ENCODE data around the gene PALLD.

The PALLD gene

DNA sequence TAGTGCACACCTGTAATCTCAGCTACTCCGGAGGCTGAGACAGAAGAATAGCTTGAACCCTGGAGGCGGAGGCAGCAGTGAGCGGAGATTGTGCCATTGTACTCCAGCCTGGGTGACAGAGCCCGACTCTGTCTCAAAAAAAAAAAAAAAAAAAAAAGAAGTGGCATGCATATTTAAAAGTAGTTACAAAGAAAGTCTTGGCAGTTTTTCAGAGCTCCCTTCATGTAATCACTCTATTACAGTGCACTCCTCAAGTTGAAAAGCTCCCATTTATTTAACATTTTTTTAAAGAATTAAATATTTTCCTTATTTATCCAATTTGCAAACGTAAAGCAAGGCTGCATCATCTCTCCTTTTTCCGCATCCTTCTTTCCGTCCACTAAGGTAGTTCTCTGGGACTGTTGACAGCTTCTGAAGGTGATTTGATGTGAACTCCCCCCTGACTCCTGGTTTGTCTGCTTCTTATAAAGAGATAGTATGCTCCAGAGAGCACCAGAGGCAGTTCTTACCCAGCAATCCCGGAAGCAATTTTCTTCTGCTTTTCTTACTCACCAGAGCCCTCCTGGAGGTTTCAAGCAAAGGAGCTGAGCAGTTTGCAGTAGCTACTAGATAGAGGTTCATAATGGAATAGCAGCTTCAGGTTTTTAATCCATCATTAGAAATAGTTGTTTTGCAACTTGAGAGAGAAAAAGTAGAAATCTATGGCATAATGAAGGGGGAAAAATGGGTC lies 151.0 kb downstream of the PALLD start:
- Mint-ChIP-seq H3K36me3 (no peaks in the 10 kb centered on the region), H3K27ac (no peak overlapping the region)

DNA sequence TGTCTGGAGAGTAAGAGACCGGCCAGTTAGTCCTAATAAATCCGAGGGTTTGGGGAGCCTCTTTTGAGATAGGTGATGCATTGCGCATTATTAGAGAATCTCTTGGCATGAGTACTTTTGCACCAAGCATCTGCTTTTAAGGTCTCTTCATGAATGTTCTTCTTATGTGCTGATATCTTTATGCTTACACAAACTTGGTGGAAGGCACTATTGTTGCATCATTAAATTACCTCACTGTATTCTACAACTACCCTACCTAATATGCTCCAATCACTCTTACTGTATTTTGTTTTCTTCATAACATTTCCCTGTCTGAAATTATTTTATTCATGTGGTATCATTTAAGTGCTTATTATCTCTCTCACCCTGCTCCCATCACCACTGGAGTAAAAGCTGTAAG lies 151.6 kb downstream of the PALLD start:
- no peak for ATAC-seq (replicated peaks)

More for the DNA sequence above, 151.0 kb downstream of the PALLD start:
- peaks cover 4 to 14% of the 10 kb centered on the region in 2 donors for H3K27me3 Mint-ChIP-seq
- ATAC-seq (replicated peaks) (no peak), DNase-seq (no peak)
- H3K9me3 Mint-ChIP-seq: no peaks in the 10 kb centered on the region
- no peaks in the 10 kb centered on the region for H3K4me1 Mint-ChIP-seq
- no peak overlapping the region for H3K4me3 Mint-ChIP-seq

DNA sequence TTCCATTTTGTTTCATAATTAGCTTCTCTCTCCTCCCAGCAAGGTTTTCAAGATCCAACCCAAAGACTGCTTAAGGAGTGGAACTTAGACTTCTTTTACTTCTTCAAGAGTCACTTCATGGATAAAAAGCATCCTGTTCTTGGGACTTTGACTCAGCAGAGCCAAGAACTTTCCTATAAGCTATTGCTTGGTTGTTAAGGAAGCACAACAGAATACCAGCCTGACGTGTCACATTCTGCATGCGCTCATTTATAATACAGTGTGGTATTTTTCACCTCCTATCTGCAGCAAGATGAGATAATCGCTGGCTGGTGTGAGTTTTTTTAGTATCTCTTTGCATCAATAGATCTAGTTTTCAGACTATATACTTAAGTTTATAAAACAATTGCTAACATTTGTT lies 152.1 kb downstream of the PALLD start:
- no peaks in the 10 kb centered on the region for H3K36me3 Mint-ChIP-seq

More for the DNA sequence above, 151.6 kb downstream of the PALLD start:
- Mint-ChIP-seq H3K9me3 (no peaks in the 10 kb centered on the region), H3K4me3 (no peak overlapping the region), H3K36me3 (no peaks in the 10 kb centered on the region), H3K4me1 (no peaks in the 10 kb centered on the region), H3K27me3 (peaks cover 4 to 14% of the 10 kb centered on the region in 2 donors), H3K27ac (no peak overlapping the region)
- DNase-seq: no peak

DNA sequence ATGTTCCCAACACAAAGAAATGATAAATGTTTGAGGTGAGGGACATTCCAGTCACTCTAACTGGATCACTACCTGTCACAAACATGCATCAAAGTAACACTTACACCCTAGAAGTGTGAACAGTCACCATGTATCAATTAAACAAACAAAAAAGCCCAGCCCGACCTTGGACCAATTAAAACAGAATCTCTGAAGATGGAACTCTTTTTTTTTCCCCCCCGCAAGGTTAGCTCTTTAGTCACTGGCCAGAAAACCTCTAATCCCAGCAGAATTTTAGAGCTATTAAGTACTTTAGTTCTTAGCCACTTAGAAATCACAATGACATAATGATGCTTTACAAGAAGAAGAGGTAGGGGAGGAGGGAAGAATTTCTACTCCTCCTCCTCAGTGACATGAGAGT lies 154.5 kb downstream of the PALLD start:
- ATAC-seq (replicated peaks) (no peak), DNase-seq (no peak)
- Mint-ChIP-seq H3K9me3 (no peaks in the 10 kb centered on the region), H3K27me3 (peaks cover 13 to 17% of the 10 kb centered on the region in 2 donors), H3K36me3 (no peaks in the 10 kb centered on the region), H3K27ac (no peak overlapping the region), H3K4me3 (no peak overlapping the region), H3K4me1 (no peaks in the 10 kb centered on the region)

More for the DNA sequence above, 152.1 kb downstream of the PALLD start:
- H3K9me3 Mint-ChIP-seq: no peaks in the 10 kb centered on the region
- H3K4me3 Mint-ChIP-seq: no peak overlapping the region
- no peaks in the 10 kb centered on the region for H3K4me1 Mint-ChIP-seq
- ATAC-seq (replicated peaks) (no peak), DNase-seq (no peak)
- H3K27me3 Mint-ChIP-seq: peaks cover 4 to 14% of the 10 kb centered on the region in 2 donors
- H3K27ac Mint-ChIP-seq: no peak overlapping the region

DNA sequence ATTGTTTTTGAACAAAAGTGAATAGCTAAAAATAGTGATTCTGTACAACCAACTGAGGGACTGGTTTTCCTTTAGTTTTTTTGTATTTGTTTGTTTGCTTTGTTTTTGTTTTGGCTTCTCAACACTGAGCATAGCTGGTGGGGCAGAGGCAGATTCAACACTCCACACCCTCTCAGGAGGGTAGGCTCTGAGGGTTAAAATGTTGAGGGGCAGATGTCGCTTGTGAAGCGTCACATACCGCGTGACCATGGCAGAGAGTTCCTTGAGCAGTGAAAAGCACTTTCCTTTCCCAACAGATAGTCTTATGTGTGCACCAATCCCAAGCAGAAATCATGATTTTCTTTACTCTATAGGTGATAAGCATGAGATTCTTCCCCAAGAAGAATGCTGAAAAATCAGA lies 155.0 kb downstream of the PALLD start:
- peak overlapping the region; percentile 33 for H3K27ac Mint-ChIP-seq

DNA sequence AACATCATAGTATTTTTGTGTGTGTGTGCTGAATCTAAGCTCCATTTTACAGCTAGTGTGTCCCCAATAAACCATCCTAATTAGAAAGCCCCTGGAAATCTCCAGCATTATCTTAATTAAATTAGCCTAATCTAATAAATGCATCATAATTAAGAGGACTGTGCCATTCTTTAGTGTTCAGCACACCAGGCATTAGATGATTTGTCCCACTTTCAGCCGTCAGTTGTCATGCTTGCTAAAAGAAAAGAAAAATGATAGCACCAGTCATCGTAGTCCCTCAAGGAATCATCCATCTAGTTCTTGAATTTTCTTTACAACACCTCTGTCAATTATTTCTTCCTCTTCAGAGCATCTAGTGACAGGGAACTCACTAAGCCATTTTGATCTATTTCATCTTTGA lies 155.9 kb downstream of the PALLD start:
- no peak overlapping the region for H3K4me3 Mint-ChIP-seq
- H3K27ac Mint-ChIP-seq: no peak overlapping the region
- DNase-seq (no peak), ATAC-seq (replicated peaks) (no peak)
- H3K27me3 Mint-ChIP-seq: peaks cover 13 to 15% of the 10 kb centered on the region in 2 donors
- no peaks in the 10 kb centered on the region for H3K36me3 Mint-ChIP-seq
- H3K9me3 Mint-ChIP-seq: no peaks in the 10 kb centered on the region
- no peaks in the 10 kb centered on the region for H3K4me1 Mint-ChIP-seq

More for the DNA sequence above, 155.0 kb downstream of the PALLD start:
- Mint-ChIP-seq H3K36me3 (no peaks in the 10 kb centered on the region), H3K4me3 (no peak overlapping the region), H3K27me3 (peaks cover 13 to 15% of the 10 kb centered on the region in 2 donors), H3K9me3 (no peaks in the 10 kb centered on the region), H3K4me1 (no peaks in the 10 kb centered on the region)
- no peak for DNase-seq
- no peak for ATAC-seq (replicated peaks)

DNA sequence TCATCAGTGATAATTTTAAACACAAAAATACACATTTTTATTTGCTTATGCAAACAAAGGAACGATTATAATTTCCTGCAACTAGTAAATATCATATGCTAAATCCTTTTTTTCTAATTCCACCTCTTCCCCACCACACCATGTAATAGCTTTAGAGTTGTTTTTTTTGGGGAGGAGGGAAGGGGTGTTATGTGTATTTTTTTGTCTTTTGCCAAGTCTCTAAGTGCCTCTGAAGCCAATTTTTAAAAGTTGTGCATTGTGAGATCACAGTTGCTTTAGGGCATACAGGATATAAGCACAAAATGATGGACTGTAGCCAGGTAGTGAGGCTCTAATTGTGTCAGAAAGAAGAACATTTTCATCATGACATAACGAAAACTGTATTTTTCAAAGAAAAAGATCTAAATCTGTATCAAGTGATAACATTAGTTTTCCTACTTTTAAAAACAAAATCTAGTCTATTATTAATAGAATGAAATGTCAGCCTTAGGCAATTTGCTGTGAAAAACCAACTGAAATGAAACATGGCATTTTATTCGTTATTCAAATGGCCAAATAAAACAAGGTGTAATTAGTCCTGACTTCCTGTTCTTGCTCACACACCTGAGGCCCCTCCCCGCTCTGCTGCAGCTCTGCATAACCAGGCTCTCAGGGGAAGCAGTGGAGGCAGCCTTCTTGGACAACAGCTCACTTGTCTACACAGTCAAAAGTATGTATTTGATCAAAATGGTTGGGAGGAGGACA lies 157.4 kb downstream of the PALLD start:
- ATAC-seq (replicated peaks) (no peak), DNase-seq (no peak)
- H3K27me3 Mint-ChIP-seq: peaks cover 13 to 15% of the 10 kb centered on the region in 2 donors

DNA sequence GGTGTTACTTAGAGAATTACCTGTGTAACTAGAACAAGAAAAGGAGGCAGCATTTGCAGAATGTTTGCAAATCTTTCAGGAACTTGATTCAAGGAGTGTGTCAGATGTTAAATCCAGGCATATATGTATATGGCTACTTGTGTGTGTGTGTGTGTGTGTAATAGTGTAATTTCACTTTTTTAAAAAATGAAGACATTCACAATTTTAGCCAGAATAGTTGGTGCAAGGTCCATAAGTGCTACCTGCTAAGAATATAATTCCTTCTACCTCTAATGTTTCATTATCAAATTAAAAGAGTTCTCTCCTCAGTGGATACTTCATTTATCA lies 158.0 kb downstream of the PALLD start:
- DNase-seq (no peak), ATAC-seq (replicated peaks) (no peak)
- no peaks in the 10 kb centered on the region for H3K4me1 Mint-ChIP-seq
- no peaks in the 10 kb centered on the region for H3K36me3 Mint-ChIP-seq
- no peaks in the 10 kb centered on the region for H3K9me3 Mint-ChIP-seq
- no peak overlapping the region for H3K4me3 Mint-ChIP-seq
- H3K27me3 Mint-ChIP-seq: peaks cover 13 to 15% of the 10 kb centered on the region in 2 donors
- H3K27ac Mint-ChIP-seq: no peak overlapping the region

More for the DNA sequence above, 157.4 kb downstream of the PALLD start:
- H3K9me3 Mint-ChIP-seq: no peaks in the 10 kb centered on the region
- H3K4me3 Mint-ChIP-seq: no peak overlapping the region
- no peak overlapping the region for H3K27ac Mint-ChIP-seq
- no peaks in the 10 kb centered on the region for H3K36me3 Mint-ChIP-seq
- H3K4me1 Mint-ChIP-seq: no peaks in the 10 kb centered on the region

DNA sequence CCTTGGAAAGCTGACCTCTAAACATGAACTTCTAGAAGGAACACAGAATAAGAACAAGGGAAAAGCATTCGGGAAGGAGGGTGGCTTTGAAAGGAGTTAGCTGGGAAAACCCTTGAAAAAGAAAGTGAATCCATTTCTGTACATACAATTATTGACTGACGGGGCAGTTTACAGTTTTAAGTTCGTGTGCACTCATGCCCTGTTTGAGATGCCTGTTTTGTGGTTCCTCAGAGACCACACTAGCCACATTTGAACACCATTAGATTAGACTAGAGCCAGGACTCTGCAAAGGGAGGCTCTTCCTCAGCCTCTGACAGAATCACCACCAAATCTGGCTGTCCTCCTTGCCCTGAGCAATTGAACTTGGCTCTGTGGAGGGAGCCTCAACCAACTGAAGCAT lies 158.3 kb downstream of the PALLD start:
- no peaks in the 10 kb centered on the region for H3K9me3 Mint-ChIP-seq
- no peaks in the 10 kb centered on the region for H3K36me3 Mint-ChIP-seq
- DNase-seq: no peak
- ATAC-seq (replicated peaks): no peak
- peaks cover 13 to 15% of the 10 kb centered on the region in 2 donors for H3K27me3 Mint-ChIP-seq
- H3K27ac Mint-ChIP-seq: no peak overlapping the region
- no peaks in the 10 kb centered on the region for H3K4me1 Mint-ChIP-seq
- H3K4me3 Mint-ChIP-seq: no peak overlapping the region

DNA sequence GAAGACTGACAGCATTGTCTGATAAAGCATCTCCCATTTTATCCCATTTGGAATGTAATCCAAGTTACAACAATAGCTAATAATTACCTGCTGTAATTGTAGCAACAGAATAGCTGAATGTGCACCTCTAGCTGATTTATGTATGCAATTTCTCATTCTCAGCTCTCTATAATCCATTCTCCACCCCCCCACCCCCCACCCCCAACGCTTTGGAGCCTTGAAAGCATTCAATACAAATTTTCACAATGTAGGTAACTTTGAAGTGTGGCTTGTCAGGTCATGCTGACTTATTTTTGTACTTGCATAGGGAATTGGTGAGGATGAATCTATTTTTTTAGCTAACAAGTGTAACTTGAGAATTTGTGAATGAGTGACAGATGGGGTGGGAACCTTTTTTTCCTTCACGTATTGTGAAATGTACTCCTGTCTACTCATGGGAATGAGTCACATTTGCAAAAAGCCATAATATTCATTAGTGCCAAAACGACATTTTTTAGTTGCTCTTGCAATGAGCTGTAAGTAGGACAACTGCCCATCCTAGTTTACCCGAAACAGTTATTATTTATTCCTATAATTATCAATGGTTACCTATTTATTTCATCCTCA lies 159.3 kb downstream of the PALLD start:
- Mint-ChIP-seq H3K9me3 (no peaks in the 10 kb centered on the region), H3K36me3 (no peaks in the 10 kb centered on the region), H3K27ac (no peak overlapping the region), H3K27me3 (peaks cover 13 to 15% of the 10 kb centered on the region in 2 donors), H3K4me1 (no peaks in the 10 kb centered on the region), H3K4me3 (no peak overlapping the region)
- DNase-seq (no peak), ATAC-seq (replicated peaks) (no peak)

DNA sequence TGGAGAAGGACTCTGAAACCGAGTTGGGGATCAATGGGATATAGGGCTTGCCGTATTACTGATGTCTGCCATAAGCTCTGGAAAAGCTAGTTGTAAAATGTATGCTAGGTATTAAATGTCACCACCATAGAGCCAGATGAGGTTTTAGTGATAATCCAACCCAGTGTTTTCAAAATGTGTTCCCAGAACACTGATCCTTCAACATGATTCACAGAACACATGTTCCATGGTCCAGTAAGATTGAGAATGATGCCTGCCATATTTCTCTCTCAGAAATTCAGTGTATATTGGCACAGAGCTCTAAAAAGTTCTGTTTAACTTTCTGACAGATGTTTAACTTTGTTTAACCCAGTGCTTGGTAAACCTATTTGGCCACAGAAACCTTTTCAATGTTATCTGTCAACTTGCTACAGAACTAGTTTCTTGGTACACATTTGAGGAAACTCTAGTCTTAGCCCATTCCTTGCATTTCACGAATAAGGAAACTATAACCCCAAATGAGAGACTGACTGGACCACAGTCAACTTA lies 160.2 kb downstream of the PALLD start:
- Mint-ChIP-seq H3K9me3 (no peaks in the 10 kb centered on the region), H3K27ac (no peak overlapping the region), H3K27me3 (peaks cover 7 to 13% of the 10 kb centered on the region in 2 donors), H3K36me3 (no peaks in the 10 kb centered on the region), H3K4me1 (no peaks in the 10 kb centered on the region), H3K4me3 (no peak overlapping the region)
- ATAC-seq (replicated peaks): no peak
- DNase-seq: no peak

DNA sequence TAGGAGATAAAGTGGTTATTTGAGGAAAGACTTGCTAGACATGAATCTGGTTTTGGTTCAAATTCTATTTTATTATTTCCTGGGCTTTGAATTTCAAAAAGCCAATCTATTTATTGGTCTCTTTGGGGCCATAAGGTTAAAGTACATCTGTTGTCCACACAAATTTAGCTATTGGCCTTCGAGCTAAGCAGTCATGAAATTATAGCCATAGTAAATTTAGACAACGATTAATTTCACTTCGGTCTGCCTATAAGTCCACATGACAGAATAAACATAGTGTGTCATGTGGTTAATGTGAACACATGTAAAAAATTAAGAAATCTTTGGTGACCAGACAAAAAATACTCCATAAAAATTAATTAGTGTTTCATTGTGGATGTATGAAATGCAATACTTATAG lies 161.9 kb downstream of the PALLD start:
- no peaks in the 10 kb centered on the region for H3K4me1 Mint-ChIP-seq
- ATAC-seq (replicated peaks) (no peak), DNase-seq (no peak)
- no peak overlapping the region for H3K4me3 Mint-ChIP-seq
- peaks cover 11 to 18% of the 10 kb centered on the region in 2 donors for H3K27me3 Mint-ChIP-seq
- no peak overlapping the region for H3K27ac Mint-ChIP-seq
- no peaks in the 10 kb centered on the region for H3K36me3 Mint-ChIP-seq
- H3K9me3 Mint-ChIP-seq: no peaks in the 10 kb centered on the region

DNA sequence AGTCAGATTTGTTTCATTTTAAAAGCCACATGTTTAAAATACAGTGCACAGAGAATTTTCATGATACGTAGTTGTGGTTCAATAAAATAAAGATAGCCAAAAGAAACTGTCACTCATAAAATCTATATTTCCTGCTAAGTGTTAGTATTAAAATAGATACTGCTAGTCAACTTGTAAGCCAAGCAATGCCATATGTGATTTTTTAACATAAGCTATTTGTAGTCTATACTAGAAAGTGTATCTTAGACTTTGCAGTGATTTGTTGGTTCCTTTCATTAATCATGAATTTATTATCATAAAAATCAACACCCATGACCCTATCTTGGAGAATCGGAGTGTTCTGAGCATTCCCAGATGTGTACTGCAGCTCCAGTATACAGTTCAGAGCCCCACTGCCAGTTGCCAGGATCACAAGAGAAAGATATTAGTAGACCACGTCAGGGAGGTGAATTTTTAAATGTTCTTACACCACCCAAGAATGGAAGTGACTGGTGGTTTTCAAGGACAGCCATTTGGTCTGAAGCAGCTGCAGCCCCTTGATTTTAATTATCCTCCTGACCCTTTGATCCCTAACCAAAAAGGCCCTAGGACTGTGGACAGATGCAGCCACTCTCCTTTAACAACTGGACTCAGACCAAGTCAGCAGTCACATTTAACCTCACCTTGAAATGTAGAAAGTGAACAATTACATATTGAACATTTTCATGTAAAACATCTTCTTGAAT lies 163.1 kb downstream of the PALLD start:
- Mint-ChIP-seq H3K9me3 (no peaks in the 10 kb centered on the region), H3K4me1 (no peaks in the 10 kb centered on the region), H3K4me3 (no peak overlapping the region)

DNA sequence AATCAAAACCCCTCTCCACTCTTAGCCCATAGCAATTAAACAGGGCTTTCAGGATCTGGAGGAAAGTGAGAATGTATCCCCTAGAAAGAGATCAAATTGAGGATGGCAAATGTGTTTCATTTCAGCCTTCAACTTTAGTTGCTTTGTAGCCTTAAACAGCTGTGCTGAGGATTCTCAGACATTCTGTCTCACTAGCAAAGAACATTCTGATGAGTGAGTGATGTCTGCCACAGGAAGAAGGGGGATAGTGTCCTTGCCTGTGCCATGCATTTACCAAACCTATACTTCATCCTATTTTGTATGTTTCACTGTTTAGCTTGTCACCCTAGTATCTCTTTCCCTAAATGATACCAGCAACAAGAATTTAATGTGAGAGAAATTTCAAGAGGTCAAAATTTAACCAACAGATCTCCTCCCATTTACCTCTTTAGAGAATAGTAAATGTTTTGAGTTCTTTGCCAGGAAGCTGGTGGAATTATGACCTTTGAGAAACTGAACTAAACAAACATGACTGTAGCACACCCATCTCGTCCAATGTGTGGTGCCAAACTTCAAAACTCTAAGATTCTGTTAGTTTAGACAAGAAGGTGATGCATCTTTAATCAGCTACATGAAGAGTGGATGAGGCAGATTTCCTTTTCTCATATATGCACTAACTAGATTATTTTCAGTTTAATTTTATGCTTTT lies 165.6 kb downstream of the PALLD start:
- no peaks in the 10 kb centered on the region for H3K9me3 Mint-ChIP-seq
- DNase-seq (no peak), ATAC-seq (replicated peaks) (no peak)
- no peaks in the 10 kb centered on the region for H3K36me3 Mint-ChIP-seq
- no peaks in the 10 kb centered on the region for H3K4me1 Mint-ChIP-seq
- no peak overlapping the region for H3K4me3 Mint-ChIP-seq
- H3K27ac Mint-ChIP-seq: no peak overlapping the region
- peaks cover 6 to 10% of the 10 kb centered on the region in 2 donors for H3K27me3 Mint-ChIP-seq

More for the DNA sequence above, 163.1 kb downstream of the PALLD start:
- peaks cover 6 to 19% of the 10 kb centered on the region in 2 donors for H3K27me3 Mint-ChIP-seq
- no peaks in the 10 kb centered on the region for H3K36me3 Mint-ChIP-seq
- no peak overlapping the region for H3K27ac Mint-ChIP-seq
- no peak for ATAC-seq (replicated peaks)
- no peak for DNase-seq
